ENCODE data around the gene ETFDH. TPM values are rescaled to one million over a fixed set of nuclear protein-coding genes. Genes with fewer than 3 reads are reported as not detected.
A peak's percentile ranks its signal among the peaks of the same experiment; 100 is the strongest.

Gene ETFDH
- total and polyA plus RNA-seq, 11 donors: 56.1 to 289 (median 221) TPM

GRCh38 chr4:158664806-158665205 is 7.3 kb upstream of the ETFDH start:
- Histone ChIP-seq H3K27ac (no peak overlapping the region), H3K27me3 (no peaks in the 10 kb centered on the region), H3K4me3 (no peak overlapping the region), H3K9me3 (no peaks in the 10 kb centered on the region), H3K4me1 (no peaks in the 10 kb centered on the region), H3K36me3 (peaks cover 0 to 5% (median 0%) of the 10 kb centered on the region in 9 donors)
- ATAC-seq: no peak
- no peak for DNase-seq
- TF ChIP-seq POLR2A (IDR thresholded peaks at IDR 0.05) (no peak), CTCF (IDR thresholded peaks at IDR 0.05) (no peak)
- WGBS, 4 donors: 93 to 99% (median 98%) methylated on average over 16 to 18 of the region's 18 CpGs
- intact Hi-C loops (cut with DNase I): no loop called here

GRCh38 chr4:158666892-158667291 is 5.2 kb upstream of the ETFDH start:
- H3K4me1 ChIP-seq: peaks cover 0 to 11% (median 9%) of the 10 kb centered on the region in 12 donors
- no peak for ATAC-seq
- H3K36me3 ChIP-seq: peaks cover 0 to 5% (median 0%) of the 10 kb centered on the region in 9 donors
- H3K9me3 ChIP-seq: no peaks in the 10 kb centered on the region
- H3K27me3 ChIP-seq: no peaks in the 10 kb centered on the region
- no peak for DNase-seq
- WGBS, 4 donors: 93 to 98% (median 96%) methylated on average over 2 of the region's 2 CpGs
- intact Hi-C loops (cut with DNase I): no loop called here
- no peak for TF ChIP-seq CTCF (IDR thresholded peaks at IDR 0.05)
- TF ChIP-seq POLR2A (IDR thresholded peaks at IDR 0.05): no peak
- H3K27ac ChIP-seq: no peak overlapping the region
- no peak overlapping the region for H3K4me3 ChIP-seq

- DNase-seq (no peak), ATAC-seq (no peak)
- H3K4me3 ChIP-seq: no peak overlapping the region
- no peaks in the 10 kb centered on the region for H3K27me3 ChIP-seq
- peaks cover 0 to 13% (median 10%) of the 10 kb centered on the region in 12 donors for H3K4me1 ChIP-seq
- no peaks in the 10 kb centered on the region for H3K9me3 ChIP-seq
- peaks cover 0 to 5% (median 0%) of the 10 kb centered on the region in 9 donors for H3K36me3 ChIP-seq
- peak in 9 of 12 donors; percentile 4 to 50 (median 41) for TF ChIP-seq CTCF (IDR thresholded peaks at IDR 0.05)
- no peak for TF ChIP-seq POLR2A (IDR thresholded peaks at IDR 0.05)
- no peak overlapping the region for H3K27ac ChIP-seq
- 84 to 90% (median 87%) methylated on average over 3 of the region's 3 CpGs for WGBS, 4 donors
- intact Hi-C loops (cut with DNase I): no loop called here
Measured at GRCh38 chr4:158667651-158668198, 4.4 kb upstream of the ETFDH start.

GRCh38 chr4:158669310-158669709 is 2.8 kb upstream of the ETFDH start:
- Histone ChIP-seq H3K4me3 (no peak overlapping the region), H3K9me3 (no peaks in the 10 kb centered on the region), H3K27ac (no peak overlapping the region), H3K4me1 (peaks cover 0 to 26% (median 20%) of the 10 kb centered on the region in 12 donors), H3K36me3 (peaks cover 0 to 5% (median 0%) of the 10 kb centered on the region in 9 donors), H3K27me3 (no peaks in the 10 kb centered on the region)
- no peak for ATAC-seq
- WGBS, 4 donors: 88 to 89% (median 88%) methylated on average over 7 of the region's 7 CpGs
- intact Hi-C loops (cut with DNase I): no loop called here
- no peak for TF ChIP-seq CTCF (IDR thresholded peaks at IDR 0.05)
- TF ChIP-seq POLR2A (IDR thresholded peaks at IDR 0.05): no peak
- DNase-seq: no peak
